ENCODE data around the gene RNF181. TPM values are rescaled to one million over a fixed set of nuclear protein-coding genes. Genes with fewer than 3 reads are reported as not detected.

RNF181 gene
- total RNA-seq, 1 donor from 2014 or later, result 74.1 TPM

GRCh38 chr2:85584354-85584856 lies 11.1 kb upstream of the RNF181 start, which contains the start of gene VAMP5:
VAMP5 (plus strand) TSS chr2:85584431; CDS start chr2:85584491, 60 bp downstream.
- H3K36me3 ChIP-seq (ENCODE audit: control insufficient read depth in 3 of 3, insufficient read depth in 3 of 3, low read length in 3 of 3), result no peaks in the 10 kb centered on the region
- H3K4me3 ChIP-seq (ENCODE audit: low read length in 3 of 3), result peak within 1 kb of the TSS; percentile 81 to 89 (median 87)
- H3K9ac ChIP-seq (ENCODE audit: low read depth in 1 of 3, low read length in 3 of 3), result peak within 1 kb of the TSS; percentile 83 to 93 (median 89)
- peaks cover 50 to 65% (median 58%) of the 10 kb centered on the region in 3 donors for H3K4me1 ChIP-seq (ENCODE audit: control insufficient read depth in 3 of 3, insufficient read depth in 3 of 3, low read length in 3 of 3)
- H3K27me3 ChIP-seq (ENCODE audit: control insufficient read depth in 3 of 3, insufficient read depth in 3 of 3, low read length in 3 of 3), result no peaks in the 10 kb centered on the region
- H3K9me3 ChIP-seq (ENCODE audit: control insufficient read depth in 3 of 3, low read length in 3 of 3), result no peaks in the 10 kb centered on the region
- peak within 1 kb of the TSS; percentile 90 for H3K27ac ChIP-seq (ENCODE audit: low read depth, low read length)

GRCh38 chr2:85584857-85585780 lies 10.4 kb upstream of the RNF181 start:
- peaks cover 51 to 68% (median 58%) of the 10 kb centered on the region in 3 donors for H3K4me1 ChIP-seq (ENCODE audit: control insufficient read depth in 3 of 3, insufficient read depth in 3 of 3, low read length in 3 of 3)
- H3K4me3 ChIP-seq (ENCODE audit: low read length in 3 of 3), result peak overlapping the region; percentile 81 to 89 (median 87)
- H3K27me3 ChIP-seq (ENCODE audit: control insufficient read depth in 3 of 3, insufficient read depth in 3 of 3, low read length in 3 of 3), result no peaks in the 10 kb centered on the region
- H3K9me3 ChIP-seq (ENCODE audit: control insufficient read depth in 3 of 3, low read length in 3 of 3), result no peaks in the 10 kb centered on the region
- peak overlapping the region; percentile 90 for H3K27ac ChIP-seq (ENCODE audit: low read depth, low read length)
- H3K36me3 ChIP-seq (ENCODE audit: control insufficient read depth in 3 of 3, insufficient read depth in 3 of 3, low read length in 3 of 3), result no peaks in the 10 kb centered on the region
- H3K9ac ChIP-seq (ENCODE audit: low read depth in 1 of 3, low read length in 3 of 3), result peak overlapping the region; percentile 83 to 93 (median 89)

- no peaks in the 10 kb centered on the region for H3K9me3 ChIP-seq (ENCODE audit: control insufficient read depth in 3 of 3, low read length in 3 of 3)
- peaks cover 58 to 72% (median 62%) of the 10 kb centered on the region in 3 donors for H3K4me1 ChIP-seq (ENCODE audit: control insufficient read depth in 3 of 3, insufficient read depth in 3 of 3, low read length in 3 of 3)
- peak overlapping the region; percentile 81 to 89 (median 87) for H3K4me3 ChIP-seq (ENCODE audit: low read length in 3 of 3)
- H3K36me3 ChIP-seq (ENCODE audit: control insufficient read depth in 3 of 3, insufficient read depth in 3 of 3, low read length in 3 of 3), result no peaks in the 10 kb centered on the region
- H3K9ac ChIP-seq (ENCODE audit: low read depth in 1 of 3, low read length in 3 of 3), result peak overlapping the region in 2 of 3 donors; percentile 40 to 83
- H3K27ac ChIP-seq (ENCODE audit: low read depth, low read length), result peak overlapping the region; percentile 90
- no peaks in the 10 kb centered on the region for H3K27me3 ChIP-seq (ENCODE audit: control insufficient read depth in 3 of 3, insufficient read depth in 3 of 3, low read length in 3 of 3)
Observed at GRCh38 chr2:85585781-85586105, 9.8 kb upstream of the RNF181 start.

- H3K27me3 ChIP-seq (ENCODE audit: control insufficient read depth in 3 of 3, insufficient read depth in 3 of 3, low read length in 3 of 3), result no peaks in the 10 kb centered on the region
- H3K9me3 ChIP-seq (ENCODE audit: control insufficient read depth in 3 of 3, low read length in 3 of 3), result no peaks in the 10 kb centered on the region
- H3K9ac ChIP-seq (ENCODE audit: low read depth in 1 of 3, low read length in 3 of 3), result peak overlapping the region in 1 of 3 donors; percentile 7
- peaks cover 4 to 6% (median 4%) of the 10 kb centered on the region in 3 donors for H3K36me3 ChIP-seq (ENCODE audit: control insufficient read depth in 3 of 3, insufficient read depth in 3 of 3, low read length in 3 of 3)
- H3K27ac ChIP-seq (ENCODE audit: low read depth, low read length), result peak overlapping the region; percentile 72
- H3K4me3 ChIP-seq (ENCODE audit: low read length in 3 of 3), result no peak overlapping the region
- H3K4me1 ChIP-seq (ENCODE audit: control insufficient read depth in 3 of 3, insufficient read depth in 3 of 3, low read length in 3 of 3), result peaks cover 72 to 88% (median 77%) of the 10 kb centered on the region in 3 donors
Observed at GRCh38 chr2:85588236-85588635, 7.3 kb upstream of the RNF181 start.

GRCh38 chr2:85588645-85589044 lies 6.9 kb upstream of the RNF181 start:
- H3K4me1 ChIP-seq (ENCODE audit: control insufficient read depth in 3 of 3, insufficient read depth in 3 of 3, low read length in 3 of 3), result peaks cover 72 to 86% (median 74%) of the 10 kb centered on the region in 3 donors
- H3K27me3 ChIP-seq (ENCODE audit: control insufficient read depth in 3 of 3, insufficient read depth in 3 of 3, low read length in 3 of 3), result no peaks in the 10 kb centered on the region
- H3K4me3 ChIP-seq (ENCODE audit: low read length in 3 of 3), result no peak overlapping the region
- peaks cover 4 to 8% (median 6%) of the 10 kb centered on the region in 3 donors for H3K36me3 ChIP-seq (ENCODE audit: control insufficient read depth in 3 of 3, insufficient read depth in 3 of 3, low read length in 3 of 3)
- H3K27ac ChIP-seq (ENCODE audit: low read depth, low read length), result peak overlapping the region; percentile 72
- no peaks in the 10 kb centered on the region for H3K9me3 ChIP-seq (ENCODE audit: control insufficient read depth in 3 of 3, low read length in 3 of 3)
- H3K9ac ChIP-seq (ENCODE audit: low read depth in 1 of 3, low read length in 3 of 3), result peak overlapping the region in 1 of 3 donors; percentile 61

GRCh38 chr2:85589181-85589580 lies 6.4 kb upstream of the RNF181 start:
- Histone ChIP-seq H3K27me3 (ENCODE audit: control insufficient read depth in 3 of 3, insufficient read depth in 3 of 3, low read length in 3 of 3) (no peaks in the 10 kb centered on the region), H3K9me3 (ENCODE audit: control insufficient read depth in 3 of 3, low read length in 3 of 3) (no peaks in the 10 kb centered on the region), H3K4me3 (ENCODE audit: low read length in 3 of 3) (peak overlapping the region in 2 of 3 donors; percentile 14 to 35), H3K36me3 (ENCODE audit: control insufficient read depth in 3 of 3, insufficient read depth in 3 of 3, low read length in 3 of 3) (peaks cover 4 to 8% (median 6%) of the 10 kb centered on the region in 3 donors), H3K27ac (ENCODE audit: low read depth, low read length) (peak overlapping the region; percentile 72), H3K9ac (ENCODE audit: low read depth in 1 of 3, low read length in 3 of 3) (peak overlapping the region; percentile 3 to 63 (median 61)), H3K4me1 (ENCODE audit: control insufficient read depth in 3 of 3, insufficient read depth in 3 of 3, low read length in 3 of 3) (peaks cover 71 to 83% (median 73%) of the 10 kb centered on the region in 3 donors)

GRCh38 chr2:85589982-85590791 lies 5.4 kb upstream of the RNF181 start:
- Histone ChIP-seq H3K9me3 (ENCODE audit: control insufficient read depth in 3 of 3, low read length in 3 of 3) (no peaks in the 10 kb centered on the region), H3K36me3 (ENCODE audit: control insufficient read depth in 3 of 3, insufficient read depth in 3 of 3, low read length in 3 of 3) (peaks cover 4 to 8% (median 6%) of the 10 kb centered on the region in 3 donors), H3K4me1 (ENCODE audit: control insufficient read depth in 3 of 3, insufficient read depth in 3 of 3, low read length in 3 of 3) (peaks cover 73 to 87% (median 75%) of the 10 kb centered on the region in 3 donors), H3K27ac (ENCODE audit: low read depth, low read length) (peak overlapping the region; percentile 72), H3K4me3 (ENCODE audit: low read length in 3 of 3) (peak overlapping the region in 1 of 3 donors; percentile 38), H3K9ac (ENCODE audit: low read depth in 1 of 3, low read length in 3 of 3) (peak overlapping the region in 2 of 3 donors; percentile 61 to 64), H3K27me3 (ENCODE audit: control insufficient read depth in 3 of 3, insufficient read depth in 3 of 3, low read length in 3 of 3) (no peaks in the 10 kb centered on the region)

GRCh38 chr2:85590950-85591349 lies 4.6 kb upstream of the RNF181 start:
- Histone ChIP-seq H3K4me1 (ENCODE audit: control insufficient read depth in 3 of 3, insufficient read depth in 3 of 3, low read length in 3 of 3) (peaks cover 68 to 80% (median 73%) of the 10 kb centered on the region in 3 donors), H3K36me3 (ENCODE audit: control insufficient read depth in 3 of 3, insufficient read depth in 3 of 3, low read length in 3 of 3) (peaks cover 4 to 8% (median 6%) of the 10 kb centered on the region in 3 donors), H3K27ac (ENCODE audit: low read depth, low read length) (peak overlapping the region; percentile 72), H3K27me3 (ENCODE audit: control insufficient read depth in 3 of 3, insufficient read depth in 3 of 3, low read length in 3 of 3) (no peaks in the 10 kb centered on the region), H3K9me3 (ENCODE audit: control insufficient read depth in 3 of 3, low read length in 3 of 3) (no peaks in the 10 kb centered on the region), H3K4me3 (ENCODE audit: low read length in 3 of 3) (peak overlapping the region in 1 of 3 donors; percentile 38), H3K9ac (ENCODE audit: low read depth in 1 of 3, low read length in 3 of 3) (peak overlapping the region in 2 of 3 donors; percentile 61 to 64)

GRCh38 chr2:85591563-85591962 lies 4.0 kb upstream of the RNF181 start:
- Histone ChIP-seq H3K4me1 (ENCODE audit: control insufficient read depth in 3 of 3, insufficient read depth in 3 of 3, low read length in 3 of 3) (peaks cover 69 to 79% (median 73%) of the 10 kb centered on the region in 3 donors), H3K27ac (ENCODE audit: low read depth, low read length) (peak overlapping the region; percentile 72), H3K27me3 (ENCODE audit: control insufficient read depth in 3 of 3, insufficient read depth in 3 of 3, low read length in 3 of 3) (no peaks in the 10 kb centered on the region), H3K9me3 (ENCODE audit: control insufficient read depth in 3 of 3, low read length in 3 of 3) (no peaks in the 10 kb centered on the region), H3K4me3 (ENCODE audit: low read length in 3 of 3) (no peak overlapping the region), H3K9ac (ENCODE audit: low read depth in 1 of 3, low read length in 3 of 3) (peak overlapping the region in 2 of 3 donors; percentile 61 to 64), H3K36me3 (ENCODE audit: control insufficient read depth in 3 of 3, insufficient read depth in 3 of 3, low read length in 3 of 3) (peaks cover 7 to 9% (median 8%) of the 10 kb centered on the region in 3 donors)

Measured in skeletal muscle tissue (tissue), 4 donors.